ENCODE data around the gene ANO1. TPM values are rescaled to one million over a fixed set of nuclear protein-coding genes. Genes with fewer than 3 reads are reported as not detected.

Gene ANO1
- total RNA-seq, 1 experiment from 2014 or later = 41.7 TPM

DNA sequence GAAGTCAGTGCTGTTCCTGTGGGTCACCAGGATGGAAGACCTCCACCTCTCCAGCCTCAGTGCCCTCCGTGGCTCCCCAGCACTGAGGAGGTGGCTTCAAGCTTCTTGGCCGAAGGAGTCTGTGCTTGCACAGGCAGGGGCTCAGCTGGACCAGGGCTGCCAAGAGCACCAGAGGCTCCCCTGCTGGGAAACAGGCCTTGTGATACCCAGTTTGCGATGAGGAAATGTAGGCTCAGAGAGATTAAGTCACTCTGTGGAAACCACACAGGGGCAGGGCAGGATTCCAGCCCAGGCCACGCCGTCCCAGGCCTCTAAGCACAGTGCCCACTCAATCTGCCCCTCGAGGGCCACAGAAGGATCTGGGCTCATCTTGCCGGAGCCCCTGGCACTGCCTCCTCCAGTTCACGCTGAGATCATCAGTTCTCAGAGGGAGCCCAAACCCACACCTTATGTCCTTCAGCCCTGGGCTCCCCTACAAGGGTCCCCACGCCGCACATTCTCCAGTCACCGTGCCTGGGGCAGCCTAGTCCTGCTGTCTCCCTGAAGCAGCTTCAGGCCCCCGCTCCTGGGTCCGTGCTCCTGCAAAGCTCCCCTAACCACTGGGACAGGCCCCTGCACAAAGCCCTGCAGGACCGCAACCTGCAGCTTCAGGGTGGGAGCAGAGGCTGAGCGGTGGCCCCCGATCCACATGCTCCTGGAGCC is 21.6 kb downstream of the ANO1 start (continued):
- TF ChIP-seq SP1 (IDR thresholded peaks at IDR 0.05; ENCODE audit: low read depth) (no peak), SIN3A (IDR thresholded peaks at IDR 0.05; ENCODE audit: low read depth) (no peak)

DNA sequence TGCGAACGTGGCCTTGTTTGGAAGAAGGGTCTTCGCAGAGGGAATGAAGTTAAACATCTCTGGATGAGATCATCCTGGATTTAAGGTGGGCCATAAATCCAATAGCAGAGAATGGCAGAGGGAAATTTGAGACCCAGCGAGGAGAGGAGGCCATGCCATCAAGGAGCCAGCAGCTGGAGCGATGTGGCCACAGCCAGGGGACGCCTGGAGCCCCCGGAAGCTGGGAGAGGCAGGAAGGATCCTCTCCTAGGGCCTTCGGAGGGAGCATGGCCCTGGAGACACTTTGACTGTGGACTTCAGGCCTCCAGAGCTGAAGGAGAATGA is 22.1 kb downstream of the ANO1 start:
- Histone ChIP-seq H3K9me2 (ENCODE audit: insufficient read depth) (no peaks in the 10 kb centered on the region), H3K4me1 (ENCODE audit: control insufficient read depth in 1 of 2, insufficient read depth in 2 of 2, low read length in 2 of 2) (no peaks in the 10 kb centered on the region), H3K4me3 (replicated peaks in 1 of 2; ENCODE audit: low read depth in 1 of 2, low read length in 2 of 2) (no peak overlapping the region), H3K27ac (ENCODE audit: low read depth, low read length) (no peak overlapping the region), H3K27me3 (ENCODE audit: insufficient read depth, low read length) (no peaks in the 10 kb centered on the region), H3K9me3 (ENCODE audit: control insufficient read depth in 1 of 2, insufficient read depth in 1 of 2, low read depth in 1 of 2, low read length in 2 of 2) (no peaks in the 10 kb centered on the region), H3K9ac (ENCODE audit: low read length) (no peak overlapping the region), H3K79me2 (ENCODE audit: insufficient read depth, low read length) (no peaks in the 10 kb centered on the region), H3K4me2 (ENCODE audit: low read length) (no peak overlapping the region), H2AFZ (ENCODE audit: low read depth, low read length, poor library complexity, severe bottlenecking) (no peak overlapping the region), H4K20me1 (ENCODE audit: insufficient read depth) (no peaks in the 10 kb centered on the region), H3K36me3 (ENCODE audit: control insufficient read depth in 1 of 2, insufficient read depth in 2 of 2, low read length in 2 of 2) (no peaks in the 10 kb centered on the region; a peak in 1 of 4 replicates)
- DNase-seq (ENCODE audit: low read depth, low spot score) (no peak), ATAC-seq (no peak)
- no TSS peak for BruUV-seq (replicated peaks)
- TF ChIP-seq, protein P1, sequence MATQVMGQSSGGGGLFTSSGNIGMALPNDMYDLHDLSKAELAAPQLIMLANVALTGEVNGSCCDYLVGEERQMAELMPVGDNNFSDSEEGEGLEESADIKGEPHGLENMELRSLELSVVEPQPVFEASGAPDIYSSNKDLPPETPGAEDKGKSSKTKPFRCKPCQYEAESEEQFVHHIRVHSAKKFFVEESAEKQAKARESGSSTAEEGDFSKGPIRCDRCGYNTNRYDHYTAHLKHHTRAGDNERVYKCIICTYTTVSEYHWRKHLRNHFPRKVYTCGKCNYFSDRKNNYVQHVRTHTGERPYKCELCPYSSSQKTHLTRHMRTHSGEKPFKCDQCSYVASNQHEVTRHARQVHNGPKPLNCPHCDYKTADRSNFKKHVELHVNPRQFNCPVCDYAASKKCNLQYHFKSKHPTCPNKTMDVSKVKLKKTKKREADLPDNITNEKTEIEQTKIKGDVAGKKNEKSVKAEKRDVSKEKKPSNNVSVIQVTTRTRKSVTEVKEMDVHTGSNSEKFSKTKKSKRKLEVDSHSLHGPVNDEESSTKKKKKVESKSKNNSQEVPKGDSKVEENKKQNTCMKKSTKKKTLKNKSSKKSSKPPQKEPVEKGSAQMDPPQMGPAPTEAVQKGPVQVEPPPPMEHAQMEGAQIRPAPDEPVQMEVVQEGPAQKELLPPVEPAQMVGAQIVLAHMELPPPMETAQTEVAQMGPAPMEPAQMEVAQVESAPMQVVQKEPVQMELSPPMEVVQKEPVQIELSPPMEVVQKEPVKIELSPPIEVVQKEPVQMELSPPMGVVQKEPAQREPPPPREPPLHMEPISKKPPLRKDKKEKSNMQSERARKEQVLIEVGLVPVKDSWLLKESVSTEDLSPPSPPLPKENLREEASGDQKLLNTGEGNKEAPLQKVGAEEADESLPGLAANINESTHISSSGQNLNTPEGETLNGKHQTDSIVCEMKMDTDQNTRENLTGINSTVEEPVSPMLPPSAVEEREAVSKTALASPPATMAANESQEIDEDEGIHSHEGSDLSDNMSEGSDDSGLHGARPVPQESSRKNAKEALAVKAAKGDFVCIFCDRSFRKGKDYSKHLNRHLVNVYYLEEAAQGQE (IDR thresholded peaks at IDR 0.05; ENCODE audit: low read depth) = no peak
- TF ChIP-seq SIN3A (IDR thresholded peaks at IDR 0.05; ENCODE audit: low read depth) (no peak), SP1 (IDR thresholded peaks at IDR 0.05; ENCODE audit: low read depth) (no peak), RAD21 (IDR thresholded peaks at IDR 0.05; ENCODE audit: low read depth) (no peak), ZFX (IDR thresholded peaks at IDR 0.05) (no peak)
- TF ChIP-seq, protein P2, sequence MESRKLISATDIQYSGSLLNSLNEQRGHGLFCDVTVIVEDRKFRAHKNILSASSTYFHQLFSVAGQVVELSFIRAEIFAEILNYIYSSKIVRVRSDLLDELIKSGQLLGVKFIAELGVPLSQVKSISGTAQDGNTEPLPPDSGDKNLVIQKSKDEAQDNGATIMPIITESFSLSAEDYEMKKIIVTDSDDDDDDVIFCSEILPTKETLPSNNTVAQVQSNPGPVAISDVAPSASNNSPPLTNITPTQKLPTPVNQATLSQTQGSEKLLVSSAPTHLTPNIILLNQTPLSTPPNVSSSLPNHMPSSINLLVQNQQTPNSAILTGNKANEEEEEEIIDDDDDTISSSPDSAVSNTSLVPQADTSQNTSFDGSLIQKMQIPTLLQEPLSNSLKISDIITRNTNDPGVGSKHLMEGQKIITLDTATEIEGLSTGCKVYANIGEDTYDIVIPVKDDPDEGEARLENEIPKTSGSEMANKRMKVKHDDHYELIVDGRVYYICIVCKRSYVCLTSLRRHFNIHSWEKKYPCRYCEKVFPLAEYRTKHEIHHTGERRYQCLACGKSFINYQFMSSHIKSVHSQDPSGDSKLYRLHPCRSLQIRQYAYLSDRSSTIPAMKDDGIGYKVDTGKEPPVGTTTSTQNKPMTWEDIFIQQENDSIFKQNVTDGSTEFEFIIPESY (IDR thresholded peaks at IDR 0.05; ENCODE audit: extremely low read depth, insufficient replicate concordance, low read length) = no peak
- ChIA-PET RAD21 (ENCODE audit: low non-redundant PET in 1 of 2, low total read pairs in 2 of 2, uncharacterized antibody in 2 of 2, unreplicated experiment in 2 of 2) (no interaction called here), CTCF (no interaction called here), POLR2A (no interaction called here)
- intact Hi-C loops (cut with micrococcal nuclease) = no loop called here

All from HCT116 (cell line).